HepG2 (cell line): ENCODE measurements around the gene ZNF385B. TPM values are rescaled to one million over a fixed set of nuclear protein-coding genes. Genes with fewer than 3 reads are reported as not detected.

ENCODE experiments used
- ATAC-seq: fragments of 200-7000 bp; cut with Tn5 transposase; 3 replicates; pipeline ENCODE4 v1.9.1; 2020; ENCODE audit warnings: mild to moderate bottlenecking, moderate library complexity
- BruUV-seq: library from RNA; stranded (reverse); fragments of 400-500 nt; replicated peaks from 2 replicates; lab custom pipeline; 2021; lab: Mats Ljungman, UMichigan
- CTCF ChIA-PET: fragments of 300-600 bp; formaldehyde crosslinking; extraction: SDS; loops from one replicate; lab custom pipeline; 2021; ENCODE audit warnings: low total read pairs, inconsistent platforms, low intra/inter-chr PET ratio; lab: Yijun Ruan, JAX
- POLR2A ChIA-PET: fragments of 350-600 bp; sonication (Branson Sonifier 250); formaldehyde crosslinking; loops from one replicate; lab custom pipeline; 2020; ENCODE audit warnings: antibody characterized with exemption, inconsistent platforms; lab: Yijun Ruan, JAX
- DNase-seq: peaks from one replicate; pipeline ENCODE4 v3.0.0-alpha.2; 2015; ENCODE audit warnings: low spot score
- FAIRE-seq: peaks from 3 replicates; lab custom pipeline; 2011; peaks lifted over from hg19 to GRCh38; lab: Jason Lieb, UNC
- H2AFZ ChIP-seq: one replicate; pipeline ENCODE4 v1.6.1; 2011; ENCODE audit warnings: low read length, inconsistent platforms
- H3K27ac ChIP-seq: fragments of 300-600 bp; 3 replicates; pipeline ENCODE4 v1.8.0; 2011; ENCODE audit warnings: mixed run types, mild to moderate bottlenecking, mixed read lengths, low read length, inconsistent platforms; ENCODE audit not compliant: insufficient read depth; ENCODE audit errors: extremely low read length
- H3K27me3 ChIP-seq, 2 experiments: fragments of 200-600 bp in 1 of 2; 2 replicates in 1 of 2; 3 replicates in 1 of 2; pipeline versions ENCODE4 v1.6.0 to v1.8.0; 2011; ENCODE audit warnings: low read length in 2 of 2, mild to moderate bottlenecking in 2 of 2, moderate library complexity in 2 of 2, inconsistent platforms in 1 of 2; ENCODE audit not compliant: insufficient read depth in 2 of 2, control insufficient read depth in 1 of 2
- H3K36me3 ChIP-seq, 2 experiments: fragments of 200-600 bp in 1 of 2; replicated peaks in 1 of 2; 2 replicates in 1 of 2; 3 replicates in 1 of 2; pipeline versions ENCODE4 v1.5.1 to v1.8.0; 2011; ENCODE audit warnings: low read length in 2 of 2, inconsistent platforms in 1 of 2; ENCODE audit not compliant: insufficient read depth in 2 of 2, control insufficient read depth in 1 of 2
- H3K4me1 ChIP-seq: 2 replicates; pipeline ENCODE4 v1.5.1; 2012; ENCODE audit warnings: low read length, inconsistent platforms; ENCODE audit not compliant: insufficient read depth
- H3K4me2 ChIP-seq: 2 replicates; pipeline ENCODE4 v1.6.0; 2011; ENCODE audit warnings: low read depth, low read length, inconsistent platforms
- H3K4me3 ChIP-seq, 3 experiments: fragments of 200-600 bp in 1 of 3; sonication (generic), shearing (Covaris generic) in 1 of 3; replicated peaks in 1 of 3; 2 replicates each; pipeline ENCODE4 v1.5.1; 2011 to 2016; ENCODE audit warnings: low read length in 3 of 3, inconsistent platforms in 2 of 3, low read depth in 2 of 3, mild to moderate bottlenecking in 2 of 3, control low read depth in 1 of 3, mixed read lengths in 1 of 3; ENCODE audit not compliant: insufficient read depth in 1 of 3
- H3K79me2 ChIP-seq: one replicate; pipeline ENCODE4 v1.6.1; 2011; ENCODE audit warnings: low read length, inconsistent platforms; ENCODE audit not compliant: insufficient read depth
- H3K9ac ChIP-seq: 2 replicates; pipeline ENCODE4 v1.6.0; 2011; ENCODE audit warnings: mild to moderate bottlenecking, low read depth, low read length, inconsistent platforms; ENCODE audit not compliant: insufficient read depth
- H3K9me3 ChIP-seq: 2 replicates; pipeline ENCODE4 v1.5.1; 2012; ENCODE audit warnings: mild to moderate bottlenecking, low read length
- H4K20me1 ChIP-seq: 2 replicates; pipeline ENCODE4 v1.6.0; 2011; ENCODE audit warnings: inconsistent platforms, mild to moderate bottlenecking, low read length, moderate library complexity; ENCODE audit not compliant: insufficient read depth
- AKAP8 ChIP-seq: sonication (generic); formaldehyde crosslinking; IDR thresholded peaks from 2 replicates; pipeline ENCODE4 v1.5.1; 2020; ENCODE audit warnings: mild to moderate bottlenecking, missing genetic modification reagents
- CHCHD3 ChIP-seq: sonication (generic); formaldehyde crosslinking; IDR thresholded peaks from 2 replicates; pipeline ENCODE4 v1.8.0; 2022; ENCODE audit warnings: mild to moderate bottlenecking, missing genetic modification reagents, moderate library complexity
- GRHL1 ChIP-seq: sonication (generic); formaldehyde crosslinking; conservative IDR thresholded peaks from 2 replicates; pipeline ENCODE4 v1.8.0; 2022; ENCODE audit warnings: missing genetic modification reagents
- HBP1 ChIP-seq: IDR thresholded peaks from 2 replicates; pipeline ENCODE4 v1.6.1; 2016; ENCODE audit warnings: low read depth, control low read depth
- NCOA2 ChIP-seq: sonication (generic); formaldehyde crosslinking; IDR thresholded peaks from 2 replicates; pipeline ENCODE4 v1.8.0; 2022; ENCODE audit warnings: inconsistent platforms
- NCOR1 ChIP-seq: fragments of 200-600 bp; sonication (generic); IDR thresholded peaks from 2 replicates; pipeline ENCODE4 v1.7.0; 2017; ENCODE audit warnings: antibody characterized with exemption, low read length, borderline replicate concordance
- RXRA ChIP-seq: sonication (generic); formaldehyde crosslinking; IDR thresholded peaks from 2 replicates; pipeline ENCODE4 v1.5.1; 2020; ENCODE audit warnings: missing genetic modification reagents
- SALL2 ChIP-seq: sonication (generic); formaldehyde crosslinking; IDR thresholded peaks from 2 replicates; pipeline ENCODE4 v1.8.1; 2023; ENCODE audit warnings: mild to moderate bottlenecking, missing genetic modification reagents, inconsistent platforms
- TGIF2 ChIP-seq: IDR thresholded peaks from 2 replicates; pipeline ENCODE4 v1.6.1; 2016; ENCODE audit warnings: control low read depth, missing compliant biosample characterization
- TRAFD1 ChIP-seq: sonication (generic); formaldehyde crosslinking; IDR thresholded peaks from 2 replicates; pipeline ENCODE4 v1.5.1; 2020; ENCODE audit warnings: missing genetic modification reagents, mild to moderate bottlenecking, borderline replicate concordance
- ZKSCAN5 ChIP-seq: sonication (generic); formaldehyde crosslinking; IDR thresholded peaks from 2 replicates; pipeline ENCODE4 v1.5.1; 2020; ENCODE audit warnings: mild to moderate bottlenecking, missing genetic modification reagents
- ZNF660 ChIP-seq: sonication (generic); formaldehyde crosslinking; IDR thresholded peaks from 2 replicates; pipeline ENCODE4 v1.5.1; 2020; ENCODE audit warnings: mild to moderate bottlenecking, low read depth, missing genetic modification reagents, borderline replicate concordance
- ZNF737 ChIP-seq: sonication (generic); formaldehyde crosslinking; IDR thresholded peaks from 2 replicates; pipeline ENCODE4 v1.5.0; 2020; ENCODE audit warnings: missing genetic modification reagents, mild to moderate bottlenecking, borderline replicate concordance
- WGBS: methylation state at CpG from one replicate; pipeline ENCODE4 v1.1.6; 2017; ENCODE audit warnings: low lambda C conversion rate; 5-methylcytosine and 5-hydroxymethylcytosine counted together
- in situ Hi-C: cut with HindIII; loops from 2 replicates; pipeline ENCODE4 v1.10.0; 2017; ENCODE audit warnings: low pct_unique_long_range_greater_than_20kb; ENCODE audit not compliant: extremely low pct_ligation_motif_present
- intact Hi-C: fragments of 100-400 bp; cut with micrococcal nuclease; formaldehyde crosslinking; loops from one replicate; pipeline ENCODE4 v1.10.0; 2022; ENCODE audit not compliant: unreplicated experiment
- polyA plus RNA-seq, 8 experiments: library from polyadenylated mRNA; depleted of rRNA in 3 of 8; stranded (reverse) in 7 of 8; unstranded in 1 of 8; fragments of >200 nt; fragmentation: Illumina TruSeq in 4 of 8; extraction: Trizol in 4 of 8; gene quantifications; 2 replicates each; pipeline versions ENCODE4 v1.2.1 to v1.2.3, GENCODE V29; 2011 to 2016; ENCODE audit warnings: low read depth in 4 of 8, missing spikeins in 1 of 8, mixed read lengths in 1 of 8; ENCODE audit not compliant: insufficient read depth in 1 of 8
- total RNA-seq, 5 experiments: library from RNA; depleted of rRNA; stranded (reverse); fragments of >200 nt; fragmentation: Illumina TruSeq; extraction: Trizol; gene quantifications; 2 replicates each; pipeline ENCODE4 v1.2.3, GENCODE V29; 2016; ENCODE audit warnings: low read depth in 1 of 5

ZNF385B gene
- total and polyA plus RNA-seq, 2 of the 13 experiments (the other 11 are each of a cell fraction or from before 2014, with no cell fraction given): 3.3 to 6.7 TPM

GRCh38 chr2:179882851-179883806 is 21.7 kb upstream of the ZNF385B start (continued):
- TF ChIP-seq NCOR1: no peak
- no peak for TF ChIP-seq NCOA2
- TF ChIP-seq ZNF737: no peak
- no peak for TF ChIP-seq HBP1 (CRISPR knock-in tag)

GRCh38 chr2:179877601-179878364 is 16.4 kb upstream of the ZNF385B start:
- DNase-seq: no peak
- Histone ChIP-seq H3K79me2 (no peaks in the 10 kb centered on the region), H3K27me3 (no peaks in the 10 kb centered on the region), H3K4me3 (no peak overlapping the region), H3K27ac (no peak overlapping the region), H3K4me1 (no peaks in the 10 kb centered on the region), H3K9me3 (no peaks in the 10 kb centered on the region), H4K20me1 (no peaks in the 10 kb centered on the region), H3K4me2 (no peak overlapping the region), H2AFZ (no peak overlapping the region), H3K36me3 (no peaks in the 10 kb centered on the region; a peak in 1 of 5 replicates), H3K9ac (no peak overlapping the region)
- CTCF ChIA-PET: no interaction called here
- intact Hi-C loops: no loop called here
- POLR2A ChIA-PET: no interaction called here
- ATAC-seq: no peak
- WGBS: 8% methylated on average over 4 of the region's 4 CpGs
- BruUV-seq: no TSS peak
- no peak for TF ChIP-seq CHCHD3 (CRISPR knock-in tag)
- no peak for TF ChIP-seq TRAFD1 (CRISPR knock-in tag)
- TF ChIP-seq ZKSCAN5: no peak
- no peak for TF ChIP-seq AKAP8
- no peak for TF ChIP-seq TGIF2 (CRISPR knock-in tag)
- no peak for TF ChIP-seq SALL2 (CRISPR knock-in tag)
- TF ChIP-seq GRHL1 (CRISPR knock-in tag): no peak
- TF ChIP-seq ZNF660: no peak
- no peak for TF ChIP-seq RXRA (CRISPR knock-in tag)
- FAIRE-seq: no peak
- in situ Hi-C loops: no loop called here
